ENCODE data around the gene MAST2. TPM values are rescaled to one million over a fixed set of nuclear protein-coding genes. Genes with fewer than 3 reads are reported as not detected.
"Not testable (repeated sequence)": the region's sequence is repeated elsewhere in the genome, so short reads cannot be mapped to it uniquely, and the experiment has no call there.

Gene MAST2
- total RNA-seq, 5 donors from 2014 or later (not counting 1 experiment from before 2014, with no cell fraction given), result 7.4 to 9.7 (median 7.6) TPM

GRCh38 chr1:45958317-45958716, 154.9 kb downstream of the MAST2 start:
- Mint-ChIP-seq H3K36me3 (peaks cover 13% of the 10 kb centered on the region), H3K27ac (no peak overlapping the region), H3K9me3 (no peaks in the 10 kb centered on the region), H3K4me1 (no peaks in the 10 kb centered on the region), H3K27me3 (no peaks in the 10 kb centered on the region), H3K4me3 (no peak overlapping the region)
- H3K4me3 ChIP-seq (ENCODE audit: control insufficient read depth in 1 of 2, extremely low read depth in 1 of 2, low read length in 1 of 2), result no peak overlapping the region
- no peak for DNase-seq
- H3K27me3 ChIP-seq (replicated peaks in 1 of 2; ENCODE audit: control insufficient read depth in 2 of 2, extremely low read depth in 1 of 2, insufficient read depth in 2 of 2, low read length in 1 of 2), result no peaks in the 10 kb centered on the region
- H3K36me3 ChIP-seq (ENCODE audit: control insufficient read depth in 2 of 2, extremely low read depth in 1 of 2, insufficient read depth in 1 of 2, low read length in 1 of 2), result no peaks in the 10 kb centered on the region
- CTCF ChIA-PET, result no interaction called here
- no peaks in the 10 kb centered on the region for H3K9me3 ChIP-seq
- no peak overlapping the region for H3K27ac ChIP-seq (ENCODE audit: low read length)
- ATAC-seq (replicated peaks in 1 of 4), result no peak
- POLR2A ChIA-PET, result no interaction called here
- H3K4me1 ChIP-seq (ENCODE audit: control insufficient read depth in 1 of 2, extremely low read depth in 1 of 2, insufficient read depth in 2 of 2, low read length in 2 of 2), result no peaks in the 10 kb centered on the region

DNA sequence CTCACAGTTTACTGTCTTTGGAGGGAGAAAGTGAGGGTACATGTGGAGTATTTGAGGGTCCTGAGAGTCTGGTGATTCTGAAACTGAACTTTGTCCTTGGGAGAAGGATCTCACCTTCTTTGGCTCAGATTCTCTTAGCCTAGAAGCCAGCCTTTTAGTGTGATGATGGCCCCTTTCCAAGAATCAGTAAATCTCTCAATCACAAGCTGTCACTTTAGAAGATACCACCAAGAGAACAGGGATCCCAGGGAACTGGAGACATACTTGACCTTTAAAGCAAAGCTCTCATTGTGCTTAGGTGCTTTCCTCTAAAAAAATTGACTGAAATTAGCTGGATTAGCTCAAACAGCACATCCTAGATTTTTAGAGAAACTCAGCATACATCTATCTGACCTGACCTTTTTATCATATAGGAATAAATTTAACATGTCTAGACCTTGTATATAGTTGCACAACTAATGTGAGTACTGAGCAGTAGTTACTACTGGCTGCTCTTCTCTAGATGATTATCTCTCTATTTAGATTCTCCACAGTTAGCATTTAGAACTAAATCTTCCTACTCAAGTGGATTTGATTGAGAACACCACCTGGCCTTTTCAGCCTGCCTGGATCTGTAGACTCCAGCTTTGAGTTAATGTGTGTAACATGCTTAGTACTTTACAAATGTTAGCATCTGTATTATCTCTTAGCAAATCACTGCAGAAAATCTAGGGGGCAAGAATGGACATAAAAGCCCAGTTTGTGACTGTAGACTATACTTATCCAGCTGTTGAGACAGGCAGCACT, 157.7 kb downstream of the MAST2 start:
- no peak for ATAC-seq (replicated peaks in 1 of 4)
- no peaks in the 10 kb centered on the region for H3K9me3 ChIP-seq
- no peaks in the 10 kb centered on the region for H3K36me3 ChIP-seq (ENCODE audit: control insufficient read depth in 2 of 2, extremely low read depth in 1 of 2, insufficient read depth in 1 of 2, low read length in 1 of 2)
- no peaks in the 10 kb centered on the region for H3K27me3 ChIP-seq (replicated peaks in 1 of 2; ENCODE audit: control insufficient read depth in 2 of 2, extremely low read depth in 1 of 2, insufficient read depth in 2 of 2, low read length in 1 of 2)
- no peak overlapping the region for H3K4me3 ChIP-seq (ENCODE audit: control insufficient read depth in 1 of 2, extremely low read depth in 1 of 2, low read length in 1 of 2)
- H3K27ac ChIP-seq (ENCODE audit: low read length), result no peak overlapping the region
- Mint-ChIP-seq H3K9me3 (no peaks in the 10 kb centered on the region), H3K4me1 (no peaks in the 10 kb centered on the region), H3K4me3 (no peak overlapping the region), H3K27ac (no peak overlapping the region), H3K27me3 (no peaks in the 10 kb centered on the region), H3K36me3 (peaks cover 18% of the 10 kb centered on the region)
- POLR2A ChIA-PET, result no interaction called here
- DNase-seq, result no peak
- H3K4me1 ChIP-seq (ENCODE audit: control insufficient read depth in 1 of 2, extremely low read depth in 1 of 2, insufficient read depth in 2 of 2, low read length in 2 of 2), result no peaks in the 10 kb centered on the region
- CTCF ChIA-PET, result interaction anchor here in 1 of 2 donors (0.6 kb wide), 1 partner anchor 130 kb away, joined by 4 read pairs; no protein-coding TSS in a partner anchor

DNA sequence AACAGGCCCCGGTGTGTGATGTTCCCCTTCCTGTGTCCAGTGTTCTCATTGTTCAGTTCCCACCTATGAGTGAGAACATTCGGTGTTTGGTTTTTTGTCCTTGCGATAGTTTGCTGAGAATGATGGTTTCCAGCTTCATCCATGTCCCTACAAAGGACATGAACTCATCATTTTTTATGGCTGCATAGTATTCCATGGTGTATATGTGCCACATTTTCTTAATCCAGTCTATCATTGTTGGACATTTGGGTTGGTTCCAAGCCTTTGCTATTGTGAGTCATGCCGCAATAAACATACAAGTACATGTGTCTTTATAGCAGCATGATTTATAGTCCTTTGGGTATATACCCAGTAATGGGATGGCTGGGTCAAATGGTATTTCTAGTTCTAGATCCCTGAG, 158.5 kb downstream of the MAST2 start:
- H3K27ac ChIP-seq (ENCODE audit: low read length); H3K27me3 Mint-ChIP-seq; ATAC-seq (replicated peaks in 1 of 4); H3K27me3 ChIP-seq (replicated peaks in 1 of 2; ENCODE audit: control insufficient read depth in 2 of 2, extremely low read depth in 1 of 2, insufficient read depth in 2 of 2, low read length in 1 of 2); H3K36me3 ChIP-seq (ENCODE audit: control insufficient read depth in 2 of 2, extremely low read depth in 1 of 2, insufficient read depth in 1 of 2, low read length in 1 of 2); H3K4me1 ChIP-seq (ENCODE audit: control insufficient read depth in 1 of 2, extremely low read depth in 1 of 2, insufficient read depth in 2 of 2, low read length in 2 of 2); H3K4me3 Mint-ChIP-seq; POLR2A ChIA-PET; H3K9me3 Mint-ChIP-seq; CTCF ChIA-PET; H3K4me1 Mint-ChIP-seq; DNase-seq; H3K4me3 ChIP-seq (ENCODE audit: control insufficient read depth in 1 of 2, extremely low read depth in 1 of 2, low read length in 1 of 2); H3K9me3 ChIP-seq; H3K27ac Mint-ChIP-seq: not testable (repeated sequence)
- peaks cover 19% of the 10 kb centered on the region for H3K36me3 Mint-ChIP-seq
- WGBS (ENCODE audit: insufficient coverage), result no CpG with 5 or more reads among the region's 4 CpGs

- H3K36me3 ChIP-seq (ENCODE audit: control insufficient read depth in 2 of 2, extremely low read depth in 1 of 2, insufficient read depth in 1 of 2, low read length in 1 of 2), result no peaks in the 10 kb centered on the region
- H3K9me3 ChIP-seq, result no peaks in the 10 kb centered on the region
- H3K9me3 Mint-ChIP-seq, result no peaks in the 10 kb centered on the region
- no peak overlapping the region for H3K4me3 ChIP-seq (ENCODE audit: control insufficient read depth in 1 of 2, extremely low read depth in 1 of 2, low read length in 1 of 2)
- WGBS (ENCODE audit: insufficient coverage), result 100% methylated on average over 2 of the region's 9 CpGs
- no peak overlapping the region for H3K4me3 Mint-ChIP-seq
- peaks cover 13% of the 10 kb centered on the region for H3K36me3 Mint-ChIP-seq
- no peaks in the 10 kb centered on the region for H3K4me1 ChIP-seq (ENCODE audit: control insufficient read depth in 1 of 2, extremely low read depth in 1 of 2, insufficient read depth in 2 of 2, low read length in 2 of 2)
- no peaks in the 10 kb centered on the region for H3K27me3 Mint-ChIP-seq
- ChIA-PET POLR2A (no interaction called here), CTCF (no interaction called here)
- ATAC-seq (replicated peaks in 1 of 4) (no peak), DNase-seq (no peak)
- no peak overlapping the region for H3K27ac ChIP-seq (ENCODE audit: low read length)
- H3K27ac Mint-ChIP-seq, result no peak overlapping the region
- no peaks in the 10 kb centered on the region for H3K27me3 ChIP-seq (replicated peaks in 1 of 2; ENCODE audit: control insufficient read depth in 2 of 2, extremely low read depth in 1 of 2, insufficient read depth in 2 of 2, low read length in 1 of 2)
- no peaks in the 10 kb centered on the region for H3K4me1 Mint-ChIP-seq
Measured at GRCh38 chr1:45968941-45969666, 165.7 kb downstream of the MAST2 start.

DNA sequence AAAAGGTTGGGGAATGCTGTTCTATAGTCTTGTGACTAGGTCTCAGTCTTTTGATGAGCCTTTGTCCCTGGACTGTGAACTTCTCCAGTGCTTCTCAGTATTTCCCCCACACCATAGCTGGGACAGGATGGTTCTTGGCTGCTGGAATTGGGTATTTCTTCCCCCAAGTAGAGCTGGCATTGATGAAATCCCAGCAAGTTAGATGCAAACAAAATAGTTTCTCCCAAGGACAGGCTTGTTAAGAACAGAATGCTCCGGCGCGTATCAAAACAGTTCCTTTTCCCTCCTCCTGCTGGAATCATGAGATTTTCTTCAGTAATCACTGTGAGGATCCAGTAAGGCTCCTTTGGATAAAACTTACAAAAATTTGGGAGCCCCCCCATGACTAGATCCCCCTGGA, 166.5 kb downstream of the MAST2 start:
- peaks cover 13% of the 10 kb centered on the region for H3K36me3 Mint-ChIP-seq
- ChIA-PET CTCF (interaction anchor here in 1 of 2 donors (0.7 to 0.8 kb wide), 2 partner anchors 237 to 1373 kb away, joined by 4 to 5 read pairs; no protein-coding TSS in a partner anchor), POLR2A (no interaction called here)
- Histone ChIP-seq H3K27me3 (replicated peaks in 1 of 2; ENCODE audit: control insufficient read depth in 2 of 2, extremely low read depth in 1 of 2, insufficient read depth in 2 of 2, low read length in 1 of 2) (no peaks in the 10 kb centered on the region), H3K4me3 (ENCODE audit: control insufficient read depth in 1 of 2, extremely low read depth in 1 of 2, low read length in 1 of 2) (no peak overlapping the region), H3K4me1 (ENCODE audit: control insufficient read depth in 1 of 2, extremely low read depth in 1 of 2, insufficient read depth in 2 of 2, low read length in 2 of 2) (no peaks in the 10 kb centered on the region), H3K27ac (ENCODE audit: low read length) (no peak overlapping the region), H3K36me3 (ENCODE audit: control insufficient read depth in 2 of 2, extremely low read depth in 1 of 2, insufficient read depth in 1 of 2, low read length in 1 of 2) (no peaks in the 10 kb centered on the region), H3K9me3 (no peaks in the 10 kb centered on the region)
- ATAC-seq (replicated peaks in 1 of 4), result no peak
- no peak overlapping the region for H3K4me3 Mint-ChIP-seq
- no peaks in the 10 kb centered on the region for H3K4me1 Mint-ChIP-seq
- no peaks in the 10 kb centered on the region for H3K27me3 Mint-ChIP-seq
- H3K27ac Mint-ChIP-seq, result no peak overlapping the region
- DNase-seq, result no peak
- H3K9me3 Mint-ChIP-seq, result no peaks in the 10 kb centered on the region
- 100% methylated on average over 3 of the region's 3 CpGs for WGBS (ENCODE audit: insufficient coverage)

DNA sequence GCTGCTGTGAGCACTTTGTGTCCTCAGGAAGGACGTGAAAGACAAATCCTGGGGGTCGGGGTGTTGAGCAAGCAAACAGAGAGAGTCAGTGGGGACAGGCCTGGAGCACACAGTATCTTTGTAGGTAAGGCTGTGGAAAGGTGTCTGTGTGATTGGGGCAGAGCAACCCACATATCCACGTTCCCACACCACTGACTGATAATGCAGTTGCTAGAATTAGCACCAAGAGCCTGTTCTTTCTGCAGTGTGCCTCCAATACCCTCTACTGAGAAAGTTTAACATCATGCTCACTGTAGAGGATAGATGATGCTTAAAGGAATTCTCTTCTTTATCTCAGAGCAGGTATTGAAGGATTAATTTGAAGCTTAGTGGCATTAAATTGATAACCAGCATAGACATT, 167.9 kb downstream of the MAST2 start:
- Mint-ChIP-seq H3K27me3 (no peaks in the 10 kb centered on the region), H3K9me3 (no peaks in the 10 kb centered on the region), H3K4me3 (no peak overlapping the region), H3K36me3 (peaks cover 9% of the 10 kb centered on the region), H3K4me1 (no peaks in the 10 kb centered on the region), H3K27ac (no peak overlapping the region)
- no peaks in the 10 kb centered on the region for H3K9me3 ChIP-seq
- no peaks in the 10 kb centered on the region for H3K4me1 ChIP-seq (ENCODE audit: control insufficient read depth in 1 of 2, extremely low read depth in 1 of 2, insufficient read depth in 2 of 2, low read length in 2 of 2)
- H3K27ac ChIP-seq (ENCODE audit: low read length), result no peak overlapping the region
- H3K4me3 ChIP-seq (ENCODE audit: control insufficient read depth in 1 of 2, extremely low read depth in 1 of 2, low read length in 1 of 2), result no peak overlapping the region
- POLR2A ChIA-PET, result interaction anchor here in 1 of 2 donors (0.7 kb wide), 1 partner anchor 14 kb away, joined by 3 read pairs; no protein-coding TSS in a partner anchor
- H3K27me3 ChIP-seq (replicated peaks in 1 of 2; ENCODE audit: control insufficient read depth in 2 of 2, extremely low read depth in 1 of 2, insufficient read depth in 2 of 2, low read length in 1 of 2), result no peaks in the 10 kb centered on the region
- CTCF ChIA-PET, result interaction anchor here in 1 of 2 donors (0.6 kb wide), 1 partner anchor 22 kb away, joined by 6 read pairs; no protein-coding TSS in a partner anchor
- no peak for DNase-seq
- WGBS (ENCODE audit: insufficient coverage), result 100% methylated on average over 2 of the region's 3 CpGs
- no peak for ATAC-seq (replicated peaks in 1 of 4)
- H3K36me3 ChIP-seq (ENCODE audit: control insufficient read depth in 2 of 2, extremely low read depth in 1 of 2, insufficient read depth in 1 of 2, low read length in 1 of 2), result no peaks in the 10 kb centered on the region

All from T-cell (primary cell).